Dermis blood vessel endothelial cell (primary cell): ENCODE data around the gene SMYD3. TPM values are rescaled to one million over a fixed set of nuclear protein-coding genes. Genes with fewer than 3 reads are reported as not detected.

Experiments used
- DNase-seq: peaks from one replicate; pipeline ENCODE4 v3.0.0; 2010
- total RNA-seq: library from RNA; depleted of rRNA; stranded (reverse); fragments of >200 nt; gene quantifications from 2 replicates; pipeline ENCODE4 v1.2.3, GENCODE V29; 2014

SMYD3 gene
- total RNA-seq, 1 donor from 2014 or later = 21.3 TPM

GRCh38 chr1:245814651-245815050, 692.4 kb downstream of the SMYD3 start:
- no peak for DNase-seq

- no peak for DNase-seq
These were observed 694.8 kb downstream of the SMYD3 start for GRCh38 chr1:245812278-245812677.

GRCh38 chr1:245810789-245811337, 696.2 kb downstream of the SMYD3 start:
- DNase-seq = no peak

- DNase-seq = no peak
These were observed 696.8 kb downstream of the SMYD3 start for GRCh38 chr1:245810181-245810769.

DNA sequence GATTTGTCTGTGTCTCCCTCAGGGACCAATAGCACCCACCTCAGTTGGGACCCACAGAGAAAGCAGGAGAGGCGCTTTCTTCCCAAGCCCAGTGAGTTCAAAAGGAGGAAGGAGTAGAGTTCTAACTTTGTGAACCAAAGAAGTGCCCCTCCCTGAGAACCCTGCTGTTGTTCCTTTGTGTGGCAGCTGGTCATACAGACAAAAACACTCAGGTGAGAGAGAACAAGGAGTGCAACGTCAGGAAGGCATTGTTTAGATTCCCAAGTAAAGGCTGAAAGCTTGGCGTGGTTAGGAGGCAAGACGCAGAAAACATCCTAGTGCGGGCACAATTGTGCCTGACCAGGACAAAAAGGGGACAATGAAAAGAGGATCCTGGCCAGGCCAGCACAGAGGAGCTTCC, 697.7 kb downstream of the SMYD3 start:
- DNase-seq = no peak

DNA sequence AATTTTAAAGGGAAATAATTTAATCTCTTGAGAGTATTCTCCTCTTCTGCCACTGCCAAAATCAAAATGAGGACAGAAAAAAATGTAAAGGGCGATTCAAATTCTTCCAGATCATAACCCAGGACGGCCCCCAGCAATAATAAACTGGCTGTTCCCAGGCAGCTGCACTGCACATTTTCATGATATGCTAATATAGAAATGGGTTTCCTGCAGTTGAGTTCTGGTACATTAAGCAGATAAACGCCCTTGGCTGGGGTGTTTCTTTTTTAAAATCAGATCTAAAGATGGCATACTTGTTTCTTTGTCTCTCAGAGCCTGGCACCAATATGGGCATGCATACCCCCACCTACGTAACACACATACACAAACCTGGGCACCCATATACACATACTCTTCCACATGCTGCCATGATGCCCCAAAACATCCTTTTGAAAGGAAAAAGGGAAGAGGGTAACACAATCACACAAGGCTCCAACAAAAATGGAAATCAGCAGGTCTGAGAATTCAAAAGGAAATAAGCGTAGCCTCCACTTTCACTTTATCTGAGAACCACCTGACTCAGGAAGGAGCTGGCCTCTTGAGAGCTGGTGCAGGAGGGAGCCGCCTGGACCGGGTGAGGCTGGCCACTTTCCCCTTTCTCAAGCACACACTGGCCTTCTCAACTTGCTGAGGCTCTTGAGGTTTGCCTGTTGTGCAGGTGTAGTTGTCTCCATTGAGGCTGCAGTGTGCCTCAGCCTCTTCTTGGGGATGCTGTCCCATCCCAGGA, 698.9 kb downstream of the SMYD3 start:
- DNase-seq = no peak

DNA sequence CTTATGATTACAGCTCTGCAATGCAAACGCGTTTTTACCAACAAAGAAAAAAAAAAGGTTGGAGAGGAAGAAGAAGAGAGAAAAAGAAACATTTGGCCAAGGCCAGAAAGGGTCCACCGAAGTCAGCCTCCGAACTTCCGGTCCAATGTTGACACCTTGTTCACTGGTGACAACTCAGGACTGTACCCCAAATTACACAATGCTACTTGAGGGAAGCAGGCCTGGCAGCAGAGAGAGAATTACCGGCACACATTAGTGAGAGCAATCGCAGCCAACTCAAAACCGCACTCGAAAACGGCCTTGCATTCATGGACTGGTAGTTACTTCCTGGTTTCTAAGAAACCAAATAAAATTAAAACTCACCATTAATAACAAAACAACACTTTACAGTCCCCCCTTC, 699.8 kb downstream of the SMYD3 start:
- DNase-seq = no peak

DNA sequence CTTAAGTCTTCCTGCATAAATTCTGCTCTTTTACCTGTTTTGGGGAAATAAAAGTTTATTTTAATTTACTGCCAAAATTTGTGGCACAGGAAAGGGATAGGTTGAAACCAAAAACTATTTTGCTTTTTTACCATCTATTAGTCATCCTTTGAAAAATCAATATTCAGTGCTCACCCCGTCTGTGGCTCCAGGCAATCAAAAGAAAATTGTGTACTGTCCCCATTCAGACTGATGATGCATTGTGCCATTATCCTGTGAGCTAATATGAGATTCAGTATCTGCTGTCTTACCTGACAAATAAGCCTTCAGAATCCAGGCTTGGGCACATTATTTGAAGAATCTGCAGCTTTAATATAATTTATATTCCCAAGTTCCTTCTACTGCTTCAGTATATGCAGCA, 701.5 kb downstream of the SMYD3 start:
- DNase-seq = no peak

- DNase-seq = no peak
These were observed 702.4 kb downstream of the SMYD3 start for GRCh38 chr1:245804696-245805095.

- no peak for DNase-seq
These were observed 703.4 kb downstream of the SMYD3 start for GRCh38 chr1:245803666-245804037.

DNA sequence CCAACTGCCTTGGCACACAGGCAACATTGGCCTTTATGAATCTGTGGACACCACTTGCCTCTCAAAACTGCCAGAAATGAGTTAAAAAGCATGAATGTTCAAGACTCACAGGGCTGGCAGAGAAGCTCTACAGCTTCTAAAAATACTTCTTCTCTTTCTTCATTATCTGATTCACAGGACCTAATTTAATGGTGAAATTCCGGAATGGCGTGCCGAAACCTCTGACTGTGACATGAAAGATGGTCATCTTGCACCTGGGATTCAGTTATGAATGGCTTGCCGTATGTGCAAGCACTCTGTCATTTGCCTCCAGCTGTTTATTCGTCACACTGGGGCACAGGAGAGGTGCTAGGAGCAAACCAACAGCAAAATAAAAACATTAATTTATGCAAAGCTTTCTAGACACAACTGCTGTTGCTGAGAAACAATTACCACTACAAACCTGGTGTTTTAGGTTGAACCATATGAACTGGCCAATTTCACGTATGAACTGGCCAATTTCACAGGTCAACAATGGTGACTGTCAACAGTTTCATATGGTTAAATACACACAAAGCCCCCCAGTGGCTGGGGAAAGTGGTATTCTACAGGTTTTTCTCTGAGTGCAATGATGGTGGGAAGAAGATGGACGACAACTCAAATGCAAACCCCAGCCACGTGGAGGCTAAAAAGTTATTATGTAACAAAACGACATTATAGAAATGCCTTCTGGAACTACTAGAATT, 704.0 kb downstream of the SMYD3 start:
- no peak for DNase-seq

DNA sequence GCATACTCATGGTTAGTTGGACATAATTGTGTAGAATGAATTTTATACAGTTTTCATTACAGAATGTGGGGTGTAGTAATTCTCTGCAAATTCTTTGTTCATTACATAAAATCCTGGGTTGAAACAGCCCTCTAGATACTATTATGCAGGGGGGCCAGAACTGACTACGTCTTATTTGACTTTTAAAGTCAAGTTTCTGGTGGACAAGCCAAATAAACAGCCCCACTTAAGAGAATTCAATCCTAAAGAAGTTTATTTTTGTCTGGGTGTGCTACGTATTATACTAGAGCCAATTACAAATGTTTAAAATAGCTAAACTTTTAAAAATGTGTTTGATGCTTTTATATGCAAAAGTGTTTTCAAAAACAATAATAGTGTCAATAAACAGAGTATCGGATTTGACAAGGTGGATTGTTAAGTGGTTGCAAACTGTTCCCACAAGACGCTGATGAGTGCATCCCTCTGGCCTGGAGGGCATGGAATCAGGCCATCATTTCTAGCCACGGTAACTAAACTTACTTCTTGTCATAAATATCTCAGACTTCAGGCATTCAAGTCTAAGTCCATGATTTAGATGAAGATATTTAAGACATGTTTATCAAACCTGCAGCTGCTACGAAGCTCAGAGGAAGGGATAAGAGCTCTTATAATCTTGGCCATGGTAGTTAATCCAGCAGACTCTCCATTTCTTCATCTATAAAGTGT, 706.0 kb downstream of the SMYD3 start:
- no peak for DNase-seq

DNA sequence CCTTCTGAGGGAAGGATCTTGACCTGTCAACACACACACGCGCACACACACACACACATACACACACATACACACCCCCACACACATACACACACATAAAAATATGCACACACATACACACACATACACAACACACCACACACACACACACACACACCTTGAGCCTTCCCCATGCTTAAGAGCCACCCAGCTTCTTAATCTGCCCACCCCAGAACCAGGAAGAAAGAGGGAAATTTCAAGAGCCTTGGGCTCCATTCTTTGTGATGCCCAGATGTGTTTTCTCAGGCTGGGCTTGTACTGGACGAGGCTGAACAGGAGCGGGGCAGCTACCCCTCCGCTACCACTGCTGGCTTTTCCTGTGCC, 708.7 kb downstream of the SMYD3 start:
- DNase-seq = no peak

DNA sequence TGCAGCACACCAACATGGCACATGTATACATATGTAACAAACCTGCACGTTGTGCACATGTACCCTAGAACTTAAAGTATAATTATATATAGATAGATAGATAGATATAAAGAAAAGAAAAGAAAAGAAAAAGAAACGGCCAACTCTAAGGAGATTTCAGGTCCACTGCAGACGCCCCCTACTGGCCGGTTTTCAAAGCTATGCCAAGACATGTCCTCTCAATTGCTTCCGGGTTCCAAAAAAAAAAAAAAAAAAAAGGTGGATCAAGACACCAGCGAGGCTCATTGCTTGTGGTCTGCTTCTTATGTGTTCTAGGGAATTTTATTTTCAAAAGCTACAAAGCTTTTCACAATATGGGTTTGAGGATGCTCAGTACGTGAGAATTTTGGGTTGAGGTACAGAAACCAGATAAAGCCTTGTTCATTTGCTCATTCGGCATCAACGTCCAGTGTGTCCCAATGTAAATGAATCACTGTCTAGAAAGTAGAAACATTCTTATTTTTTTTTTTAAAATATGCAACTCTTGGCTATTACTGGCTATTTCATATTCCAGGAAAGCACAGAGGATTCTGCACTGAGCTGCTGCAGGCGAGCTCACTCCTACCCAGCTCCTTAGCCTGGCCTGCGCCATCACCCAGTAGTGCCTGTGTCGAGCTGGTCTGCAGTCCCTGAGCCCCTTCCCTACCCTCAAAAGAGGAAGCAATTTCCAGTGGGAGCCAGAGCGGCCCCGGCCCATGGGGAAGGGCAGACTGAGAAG, 709.3 kb downstream of the SMYD3 start:
- DNase-seq = peak; percentile 19

DNA sequence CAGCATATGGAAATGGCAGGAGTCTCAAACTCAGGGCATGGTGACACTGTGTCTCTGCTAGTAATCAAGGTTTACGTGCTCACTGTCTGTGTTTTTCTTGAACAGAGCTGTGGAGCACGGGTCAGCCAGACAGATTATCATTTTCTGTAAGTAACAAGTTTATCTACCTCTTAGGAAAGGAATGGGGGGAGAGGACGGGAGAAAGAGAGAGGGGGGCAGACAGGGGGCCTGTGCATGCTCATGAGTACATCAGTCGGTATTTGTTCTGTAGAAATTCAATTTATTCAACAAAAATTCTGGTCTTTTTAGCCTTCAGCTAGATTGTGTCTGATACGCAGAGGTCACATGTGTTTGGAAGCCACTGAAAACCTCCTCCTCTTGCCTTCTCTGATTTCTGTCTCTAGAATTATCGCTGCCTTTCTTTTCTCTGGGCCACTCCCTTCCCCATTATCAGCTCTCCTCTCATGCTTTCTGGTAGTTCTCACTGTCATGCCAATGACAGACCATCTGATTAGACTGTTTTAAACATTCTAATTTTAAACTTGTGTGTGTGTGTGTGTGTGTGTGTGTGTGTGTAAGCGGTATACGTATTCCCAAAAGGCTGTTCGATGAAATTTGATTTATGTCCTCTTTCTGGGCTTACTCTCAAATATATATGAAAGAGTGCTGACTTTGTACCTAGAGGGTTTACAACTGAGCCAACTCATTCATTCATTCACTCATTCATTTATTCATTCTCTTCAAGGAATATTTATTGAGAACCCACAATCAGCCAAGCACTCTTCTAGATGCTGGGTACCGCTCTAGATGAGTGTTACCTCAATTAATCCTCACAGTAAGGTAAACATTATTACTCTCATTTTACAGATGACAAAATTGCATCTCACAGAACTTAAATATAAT, 715.4 kb downstream of the SMYD3 start:
- no peak for DNase-seq

GRCh38 chr1:245790441-245790840, 716.6 kb downstream of the SMYD3 start:
- DNase-seq = no peak

- DNase-seq = no peak
These were observed 718.2 kb downstream of the SMYD3 start for GRCh38 chr1:245788886-245789285.

- DNase-seq = no peak
These were observed 718.8 kb downstream of the SMYD3 start for GRCh38 chr1:245788269-245788668.

- no peak for DNase-seq
These were observed 720.1 kb downstream of the SMYD3 start for GRCh38 chr1:245786948-245787347.

GRCh38 chr1:245779797-245780755, 727.0 kb downstream of the SMYD3 start:
- DNase-seq = no peak
